Tibial nerve (tissue), 4 donors: Measurements from ENCODE around the gene PRSS37. TPM values are rescaled to one million over a fixed set of nuclear protein-coding genes. Genes with fewer than 3 reads are reported as not detected.

Experiments
- DNase-seq, 2 donors: peaks; one replicate each; pipeline ENCODE4 v3.0.0-alpha.2; 2019; ENCODE audit warnings: low spot score in 2 of 2
- H3K27ac ChIP-seq, 4 donors: fragments of 200-600 bp; sonication (generic) in 3 of 4; one replicate each; pipeline ENCODE4 v1.5.1; 2017 to 2019; ENCODE audit warnings: mild to moderate bottlenecking in 1 of 4
- H3K27me3 ChIP-seq, 2 donors: fragments of 200-600 bp; sonication (generic) in 1 of 2; one replicate each; pipeline versions ENCODE4 v1.5.1 to v1.6.0; 2017 to 2019
- H3K36me3 ChIP-seq, 3 donors: fragments of 200-600 bp; sonication (generic); one replicate each; pipeline ENCODE4 v1.5.1; 2018 to 2019
- H3K4me1 ChIP-seq, 4 donors: fragments of 200-600 bp; sonication (generic) in 3 of 4; one replicate each; pipeline ENCODE4 v1.5.1; 2017 to 2019
- H3K4me3 ChIP-seq, 4 donors: fragments of 200-600 bp; sonication (generic) in 3 of 4; one replicate each; pipeline ENCODE4 v1.5.1; 2017 to 2019; ENCODE audit warnings: mild to moderate bottlenecking in 1 of 4, moderate library complexity in 1 of 4
- H3K9me3 ChIP-seq, 4 donors: fragments of 200-600 bp; sonication (generic) in 3 of 4; one replicate each; pipeline ENCODE4 v1.5.1; 2017 to 2019
- CTCF ChIP-seq, 5 experiments: fragments of 200-600 bp in 3 of 5; fragments of 450-650 bp in 2 of 5; sonication (generic) in 3 of 5; IDR thresholded peaks; one replicate each; pipeline ENCODE4 v1.5.1; 2016 to 2019; ENCODE audit warnings: antibody characterized with exemption in 5 of 5, mild to moderate bottlenecking in 3 of 5, moderate library complexity in 2 of 5
- EP300 ChIP-seq, 2 donors: sonication (generic); formaldehyde crosslinking; IDR thresholded peaks; one replicate each; pipeline ENCODE4 v1.6.1; 2017; ENCODE audit warnings: antibody characterized with exemption in 2 of 2, mild to moderate bottlenecking in 1 of 2
- POLR2A ChIP-seq, 2 donors: fragments of 450-650 bp; IDR thresholded peaks; one replicate each; pipeline ENCODE4 v1.6.1; 2017; ENCODE audit warnings: antibody characterized with exemption in 2 of 2, mild to moderate bottlenecking in 2 of 2, moderate library complexity in 2 of 2
- WGBS, 2 donors: methylation state at CpG; one replicate each; pipeline ENCODE4 v1.1.5; 2018; 5-methylcytosine and 5-hydroxymethylcytosine counted together
- total RNA-seq, 4 donors: library from RNA; depleted of rRNA; stranded (reverse); fragments of >200 nt; gene quantifications; one replicate each; pipeline ENCODE4 v1.1.0, GENCODE V29; 2016

The PRSS37 gene
- total RNA-seq = not detected

GRCh38 chr7:141841385-141841784, at the start of gene PRSS37:
TSS of gene PRSS37 (minus strand) at chr7:141841485. CDS start at chr7:141841049, 436 bp downstream.
- H3K4me3 ChIP-seq = no peak within 1 kb of the TSS
- no peaks in the 10 kb centered on the region for H3K4me1 ChIP-seq
- H3K27ac ChIP-seq = no peak within 1 kb of the TSS
- no peaks in the 10 kb centered on the region for H3K27me3 ChIP-seq
- H3K9me3 ChIP-seq = peaks cover 0 to 10% (median 0%) of the 10 kb centered on the region in 4 donors
- DNase-seq = no peak
- H3K36me3 ChIP-seq = peaks cover 0 to 22% (median 0%) of the 10 kb centered on the region in 3 donors
- TF ChIP-seq CTCF (IDR thresholded peaks at IDR 0.05) (no peak), POLR2A (IDR thresholded peaks at IDR 0.05) (no peak), EP300 (IDR thresholded peaks at IDR 0.05) (no peak)

DNA sequence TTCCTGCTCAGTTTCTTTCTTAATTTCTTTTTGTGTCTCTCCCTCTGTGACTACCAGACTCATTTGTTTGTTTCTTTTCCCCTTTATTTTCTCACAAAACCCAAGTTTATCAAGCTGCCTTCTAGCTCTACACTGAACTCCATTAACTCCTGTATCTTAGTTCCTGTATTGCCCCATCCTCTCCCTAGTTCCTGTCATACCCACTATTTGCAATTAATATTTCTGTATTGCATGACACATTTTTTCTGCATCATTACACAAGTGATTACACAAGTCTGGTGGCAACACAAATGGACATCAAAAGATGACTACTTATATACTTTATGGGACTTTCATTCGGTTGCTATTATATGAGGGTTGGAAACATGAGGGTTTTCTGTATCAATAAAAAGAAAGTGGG, 48.0 kb upstream of the PRSS37 start:
- 91 to 100% methylated on average over 1 of the region's 1 CpG for WGBS, 2 donors
- Histone ChIP-seq H3K27me3 (no peaks in the 10 kb centered on the region), H3K27ac (no peak overlapping the region), H3K9me3 (peaks cover 0 to 5% (median 0%) of the 10 kb centered on the region in 4 donors), H3K4me1 (no peaks in the 10 kb centered on the region), H3K36me3 (no peaks in the 10 kb centered on the region), H3K4me3 (no peak overlapping the region)
- TF ChIP-seq CTCF (IDR thresholded peaks at IDR 0.05) (no peak), EP300 (IDR thresholded peaks at IDR 0.05) (peak in 1 of 2 donors; percentile 58)
- no peak for DNase-seq

- TF ChIP-seq POLR2A (IDR thresholded peaks at IDR 0.05) (no peak), EP300 (IDR thresholded peaks at IDR 0.05) (no peak), CTCF (IDR thresholded peaks at IDR 0.05) (no peak)
Observed at GRCh38 chr7:141884539-141885225, 43.4 kb upstream of the PRSS37 start.

DNA sequence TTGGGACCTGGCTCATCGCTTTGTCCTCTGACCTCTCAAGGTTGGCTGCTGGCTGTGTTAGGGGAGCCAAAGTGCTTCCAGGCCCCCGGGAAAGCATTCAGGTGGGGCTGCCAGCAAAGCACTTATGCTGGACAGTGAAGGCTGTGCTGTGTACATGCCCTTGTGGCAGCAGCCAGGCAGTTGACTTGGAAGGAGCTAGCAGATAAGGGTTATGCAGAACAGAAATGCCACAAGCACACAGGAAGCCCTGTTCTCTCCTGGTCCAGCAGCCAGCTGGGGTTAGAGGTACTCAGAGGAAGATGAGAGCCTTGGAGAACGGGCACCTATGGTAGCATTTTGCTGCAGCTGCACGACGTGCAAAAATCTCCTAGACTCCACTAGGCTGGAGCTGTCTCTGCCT, 39.7 kb upstream of the PRSS37 start:
- H3K4me1 ChIP-seq = no peaks in the 10 kb centered on the region
- no peaks in the 10 kb centered on the region for H3K27me3 ChIP-seq
- no peaks in the 10 kb centered on the region for H3K36me3 ChIP-seq
- H3K27ac ChIP-seq = no peak overlapping the region
- H3K4me3 ChIP-seq = no peak overlapping the region
- WGBS, 2 donors = 64 to 73% methylated on average over 4 to 5 of the region's 5 CpGs
- TF ChIP-seq POLR2A (IDR thresholded peaks at IDR 0.05) (no peak), CTCF (IDR thresholded peaks at IDR 0.05) (no peak), EP300 (IDR thresholded peaks at IDR 0.05) (no peak)
- DNase-seq = no peak
- H3K9me3 ChIP-seq = peaks cover 0 to 35% (median 0%) of the 10 kb centered on the region in 4 donors

More at GRCh38 chr7:141884539-141885225, 43.4 kb upstream of the PRSS37 start:
- no peak overlapping the region for H3K4me3 ChIP-seq
- no peak for DNase-seq
- no peaks in the 10 kb centered on the region for H3K27me3 ChIP-seq
- 67 to 71% methylated on average over 5 of the region's 5 CpGs for WGBS, 2 donors
- no peak overlapping the region for H3K27ac ChIP-seq
- H3K36me3 ChIP-seq = no peaks in the 10 kb centered on the region
- H3K4me1 ChIP-seq = no peaks in the 10 kb centered on the region
- H3K9me3 ChIP-seq = peaks cover 0 to 21% (median 0%) of the 10 kb centered on the region in 4 donors

DNA sequence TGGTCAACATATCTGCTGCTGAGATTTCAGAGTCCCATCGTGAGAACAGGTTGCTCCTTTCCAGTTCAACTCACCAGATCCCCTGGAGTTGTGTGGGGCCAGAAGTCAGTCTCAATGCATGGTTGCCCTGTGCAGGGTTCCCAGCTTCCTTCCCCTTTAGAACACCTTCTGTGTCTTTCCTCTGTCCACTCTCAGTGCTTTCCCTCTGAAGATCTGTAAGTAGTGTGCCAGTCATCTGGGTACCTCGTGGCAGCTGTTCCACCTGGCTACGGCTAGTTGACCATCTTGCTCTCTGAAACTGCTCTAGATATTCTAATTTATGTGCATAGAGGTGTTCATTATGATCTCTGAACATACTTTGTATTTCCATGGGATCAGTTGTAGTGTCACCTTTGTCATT, 36.1 kb upstream of the PRSS37 start:
- H3K4me1 ChIP-seq = no peaks in the 10 kb centered on the region
- no peak for TF ChIP-seq POLR2A (IDR thresholded peaks at IDR 0.05)
- TF ChIP-seq CTCF (IDR thresholded peaks at IDR 0.05) = no peak
- TF ChIP-seq EP300 (IDR thresholded peaks at IDR 0.05) = no peak
- no peak overlapping the region for H3K27ac ChIP-seq
- no peaks in the 10 kb centered on the region for H3K27me3 ChIP-seq
- WGBS, 2 donors = 87 to 88% methylated on average over 3 of the region's 3 CpGs
- H3K9me3 ChIP-seq = peaks cover 0 to 42% (median 0%) of the 10 kb centered on the region in 4 donors
- H3K4me3 ChIP-seq = no peak overlapping the region
- no peak for DNase-seq
- no peaks in the 10 kb centered on the region for H3K36me3 ChIP-seq
